Fibroblast of lung (primary cell): ENCODE data around the gene CERS6. TPM values are rescaled to one million over a fixed set of nuclear protein-coding genes. Genes with fewer than 3 reads are reported as not detected.

Experiments
- DNase-seq, 2 donors: peaks; one replicate each; pipeline versions ENCODE4 v3.0.0 to v3.0.0-alpha.2; 2010; ENCODE audit warnings: low read depth in 2 of 2
- H2AFZ ChIP-seq: 2 replicates; pipeline ENCODE4 v1.5.1; 2012; ENCODE audit warnings: low read length, control low read depth, inconsistent platforms
- H3K27ac ChIP-seq: 2 replicates; pipeline ENCODE4 v1.5.1; 2011; ENCODE audit warnings: low read length, control low read depth; ENCODE audit not compliant: insufficient read depth
- H3K27me3 ChIP-seq: 2 replicates; pipeline ENCODE4 v1.5.1; 2011; ENCODE audit warnings: mild to moderate bottlenecking, low read length; ENCODE audit not compliant: control insufficient read depth, insufficient read depth
- H3K36me3 ChIP-seq: 2 replicates; pipeline ENCODE4 v1.5.1; 2011; ENCODE audit warnings: low read length; ENCODE audit not compliant: control insufficient read depth, insufficient read depth
- H3K4me1 ChIP-seq: 2 replicates; pipeline ENCODE4 v1.5.1; 2011; ENCODE audit warnings: low read length; ENCODE audit not compliant: control insufficient read depth, insufficient read depth; ENCODE audit errors: extremely low read depth
- H3K4me2 ChIP-seq: 2 replicates; pipeline ENCODE4 v1.5.1; 2011; ENCODE audit warnings: low read length, control low read depth; ENCODE audit not compliant: insufficient read depth; ENCODE audit errors: extremely low read depth
- H3K4me3 ChIP-seq, 4 experiments: fragments of 200-600 bp in 1 of 4; sonication (generic) in 1 of 4; replicated peaks in 1 of 4; 2 replicates each; pipeline ENCODE4 v1.5.1; 2011 to 2016; ENCODE audit warnings: low read length in 4 of 4, low read depth in 3 of 4, mild to moderate bottlenecking in 3 of 4, control low read depth in 2 of 4, inconsistent platforms in 1 of 4, mixed read lengths in 1 of 4; ENCODE audit not compliant: insufficient read depth in 1 of 4; ENCODE audit errors: control extremely low read depth in 1 of 4
- H3K79me2 ChIP-seq: 2 replicates; pipeline ENCODE4 v1.5.1; 2012; ENCODE audit warnings: mild to moderate bottlenecking, low read length, inconsistent platforms; ENCODE audit not compliant: control insufficient read depth, insufficient read depth
- H3K9ac ChIP-seq: 2 replicates; pipeline ENCODE4 v1.5.1; 2011; ENCODE audit warnings: mild to moderate bottlenecking, low read length, control low read depth; ENCODE audit not compliant: insufficient read depth
- H3K9me3 ChIP-seq: 2 replicates; pipeline ENCODE4 v1.5.1; 2012; ENCODE audit warnings: low read depth, low read length; ENCODE audit not compliant: control insufficient read depth, insufficient read depth
- H4K20me1 ChIP-seq: 2 replicates; pipeline ENCODE4 v1.5.1; 2011; ENCODE audit warnings: low read length; ENCODE audit not compliant: control insufficient read depth, insufficient read depth; ENCODE audit errors: extremely low read depth
- CTCF ChIP-seq, 2 donors: IDR thresholded peaks in 1 of 2; conservative IDR thresholded peaks in 1 of 2; 1 replicate in 1 of 2; 2 replicates in 1 of 2; pipeline ENCODE4 v1.5.1; 2011 to 2012; ENCODE audit warnings: low read length in 2 of 2, control low read depth in 1 of 2, inconsistent platforms in 1 of 2, low read depth in 1 of 2, mild to moderate bottlenecking in 1 of 2
- EZH2 ChIP-seq: IDR thresholded peaks from 2 replicates; pipeline ENCODE4 v1.5.1; 2012; ENCODE audit warnings: low read length, control low read depth, mild to moderate bottlenecking; ENCODE audit errors: missing control alignments
- polyA plus RNA-seq, 2 donors: library from polyadenylated mRNA; depleted of rRNA in 1 of 2; stranded (reverse) in 1 of 2; unstranded in 1 of 2; fragments of >200 nt; gene quantifications; 2 replicates each; pipeline ENCODE4 v1.2.1, GENCODE V29; 2011 to 2012; ENCODE audit warnings: missing spikeins in 1 of 2
- total RNA-seq: library from RNA; depleted of rRNA; stranded (reverse); fragments of >200 nt; gene quantifications from 2 replicates; pipeline ENCODE4 v1.2.1, GENCODE V29; 2014

The CERS6 gene
- total and polyA plus RNA-seq, 2 donors (not counting 1 experiment from before 2014, with no cell fraction given): 7.2 to 16.5 TPM

GRCh38 chr2:168461942-168462331, 5.9 kb downstream of the CERS6 start:
- no peak overlapping the region for H3K27ac ChIP-seq
- no peaks in the 10 kb centered on the region for H3K27me3 ChIP-seq
- no peak for DNase-seq
- H3K4me1 ChIP-seq: peaks cover 2% of the 10 kb centered on the region
- no peaks in the 10 kb centered on the region for H3K79me2 ChIP-seq
- H3K4me2 ChIP-seq: no peak overlapping the region
- H3K9ac ChIP-seq: no peak overlapping the region
- H3K9me3 ChIP-seq: no peaks in the 10 kb centered on the region
- no peak overlapping the region for H3K4me3 ChIP-seq
- H3K36me3 ChIP-seq: no peaks in the 10 kb centered on the region
- no peak for TF ChIP-seq EZH2
- TF ChIP-seq CTCF (conservative IDR thresholded peaks at IDR 0.05 in 1 of 2, IDR thresholded peaks at IDR 0.05 in 1 of 2; ENCODE audit: low read depth in 1 of 2, low read length in 2 of 2): no peak
- no peak overlapping the region for H2AFZ ChIP-seq
- no peaks in the 10 kb centered on the region for H4K20me1 ChIP-seq

GRCh38 chr2:168462543-168463045, 6.5 kb downstream of the CERS6 start:
- H3K36me3 ChIP-seq: no peaks in the 10 kb centered on the region
- TF ChIP-seq CTCF (conservative IDR thresholded peaks at IDR 0.05 in 1 of 2, IDR thresholded peaks at IDR 0.05 in 1 of 2; ENCODE audit: low read depth in 1 of 2, low read length in 2 of 2) (no peak), EZH2 (no peak)
- no peaks in the 10 kb centered on the region for H3K27me3 ChIP-seq
- H3K9ac ChIP-seq: no peak overlapping the region
- no peak for DNase-seq
- H3K79me2 ChIP-seq: no peaks in the 10 kb centered on the region
- H3K27ac ChIP-seq: no peak overlapping the region
- H3K9me3 ChIP-seq: no peaks in the 10 kb centered on the region
- H3K4me1 ChIP-seq: peaks cover 2% of the 10 kb centered on the region
- H3K4me2 ChIP-seq: no peak overlapping the region
- no peak overlapping the region for H3K4me3 ChIP-seq
- no peak overlapping the region for H2AFZ ChIP-seq
- no peaks in the 10 kb centered on the region for H4K20me1 ChIP-seq

GRCh38 chr2:168465594-168465993, 9.5 kb downstream of the CERS6 start:
- no peaks in the 10 kb centered on the region for H3K79me2 ChIP-seq
- H3K4me2 ChIP-seq: no peak overlapping the region
- no peak overlapping the region for H3K4me3 ChIP-seq
- no peak overlapping the region for H2AFZ ChIP-seq
- no peaks in the 10 kb centered on the region for H4K20me1 ChIP-seq
- no peaks in the 10 kb centered on the region for H3K27me3 ChIP-seq
- H3K4me1 ChIP-seq: peaks cover 2% of the 10 kb centered on the region
- no peaks in the 10 kb centered on the region for H3K36me3 ChIP-seq
- no peak overlapping the region for H3K9ac ChIP-seq
- no peak overlapping the region for H3K27ac ChIP-seq
- TF ChIP-seq CTCF (conservative IDR thresholded peaks at IDR 0.05 in 1 of 2, IDR thresholded peaks at IDR 0.05 in 1 of 2; ENCODE audit: low read depth in 1 of 2, low read length in 2 of 2): no peak
- no peak for TF ChIP-seq EZH2
- H3K9me3 ChIP-seq: no peaks in the 10 kb centered on the region
- peak in 1 of 2 donors; percentile 76 for DNase-seq
